OCI-LY1 (cell line): ENCODE data around the gene CARD14.

Source experiments
- H2AFZ ChIP-seq: fragments of 200-600 bp; sonication (generic), shearing (Covaris generic); 2 replicates; pipeline ENCODE4 v1.6.0; 2014; ENCODE audit warnings: antibody characterized with exemption, mild to moderate bottlenecking, low read length
- H3F3A ChIP-seq: fragments of 200-600 bp; sonication (generic), shearing (Covaris generic); 2 replicates; pipeline ENCODE4 v1.6.0; 2014; ENCODE audit warnings: mild to moderate bottlenecking, antibody characterized with exemption, low read length, moderate library complexity; ENCODE audit not compliant: insufficient read depth
- H3K27ac ChIP-seq: fragments of 200-600 bp; sonication (generic); 2 replicates; pipeline ENCODE4 v1.5.1; 2014; ENCODE audit warnings: low read length, mixed run types, mild to moderate bottlenecking, low read depth; ENCODE audit not compliant: poor library complexity, severe bottlenecking
- H3K27me3 ChIP-seq: fragments of 200-600 bp; sonication (generic); 2 replicates; pipeline ENCODE4 v1.6.0; 2014; ENCODE audit warnings: antibody characterized with exemption, mild to moderate bottlenecking, low read length, moderate library complexity; ENCODE audit not compliant: insufficient read depth
- H3K36me3 ChIP-seq: fragments of 200-600 bp; sonication (generic); 2 replicates; pipeline ENCODE4 v1.6.1; 2014; ENCODE audit warnings: mild to moderate bottlenecking, antibody characterized with exemption, low read length, moderate library complexity, mixed read lengths; ENCODE audit not compliant: insufficient read depth
- H3K4me1 ChIP-seq: fragments of 200-600 bp; sonication (generic); 2 replicates; pipeline ENCODE4 v1.5.1; 2014; ENCODE audit warnings: mild to moderate bottlenecking, low read length, moderate library complexity; ENCODE audit not compliant: insufficient read depth, severe bottlenecking
- H3K4me2 ChIP-seq: fragments of 200-600 bp; sonication (generic), shearing (Covaris generic); 2 replicates; pipeline ENCODE4 v1.6.1; 2014; ENCODE audit warnings: low read length
- H3K4me3 ChIP-seq: fragments of 200-600 bp; sonication (generic); 2 replicates; pipeline ENCODE4 v1.5.1; 2014; ENCODE audit warnings: low read length, low read depth, mild to moderate bottlenecking, mixed read lengths; ENCODE audit not compliant: poor library complexity, severe bottlenecking
- H3K79me2 ChIP-seq: fragments of 200-600 bp; shearing (Covaris generic); 2 replicates; pipeline ENCODE4 v1.6.1; 2016; ENCODE audit warnings: mixed run types, low read length, mixed read lengths; ENCODE audit not compliant: insufficient read depth
- H3K9ac ChIP-seq: fragments of 200-600 bp; sonication (generic), shearing (Covaris generic); 2 replicates; pipeline ENCODE4 v1.6.1; 2014; ENCODE audit warnings: mild to moderate bottlenecking, low read length, mixed read lengths
- H3K9me2 ChIP-seq: fragments of 200-600 bp; sonication (generic), shearing (Covaris generic); 2 replicates; pipeline ENCODE4 v1.6.1; 2014; ENCODE audit warnings: low read depth, mild to moderate bottlenecking, low read length, mixed read lengths
- H3K9me3 ChIP-seq: fragments of 200-600 bp; shearing (Covaris generic); 2 replicates; pipeline ENCODE4 v1.6.1; 2014; ENCODE audit warnings: low read length, mixed read lengths
- H4K20me1 ChIP-seq: fragments of 200-600 bp; sonication (generic), shearing (Covaris generic); 2 replicates; pipeline ENCODE4 v1.6.0; 2016; ENCODE audit warnings: mild to moderate bottlenecking, low read length; ENCODE audit not compliant: insufficient read depth
- CTCF ChIP-seq: fragments of 200-600 bp; sonication (generic), shearing (Covaris generic); IDR thresholded peaks from 2 replicates; pipeline ENCODE4 v1.5.1; 2017; ENCODE audit warnings: mild to moderate bottlenecking, antibody characterized with exemption, low read length, moderate library complexity, mixed read lengths
- EZH2 ChIP-seq: fragments of 200-600 bp; sonication (generic), shearing (Covaris generic); IDR thresholded peaks from 2 replicates; pipeline ENCODE4 v1.8.0; 2017; ENCODE audit warnings: borderline replicate concordance, mixed run types, mild to moderate bottlenecking, antibody characterized with exemption, low read length, moderate library complexity, mixed read lengths

Gene CARD14

GRCh38 chr17:80248894-80249710, 79.3 kb downstream of the CARD14 start:
- H3K79me2 ChIP-seq = no peaks in the 10 kb centered on the region
- no peaks in the 10 kb centered on the region for H3K4me1 ChIP-seq
- no peak overlapping the region for H3K4me2 ChIP-seq
- TF ChIP-seq EZH2 (no peak), CTCF (no peak)
- no peaks in the 10 kb centered on the region for H3F3A ChIP-seq
- H3K27ac ChIP-seq = no peak overlapping the region
- H3K27me3 ChIP-seq = peaks cover 24% of the 10 kb centered on the region; the same call in 1 of the 2 replicates
- no peaks in the 10 kb centered on the region for H3K9me2 ChIP-seq
- H3K4me3 ChIP-seq = no peak overlapping the region
- no peaks in the 10 kb centered on the region for H4K20me1 ChIP-seq
- no peaks in the 10 kb centered on the region for H3K9me3 ChIP-seq
- no peak overlapping the region for H2AFZ ChIP-seq
- H3K9ac ChIP-seq = no peak overlapping the region
- H3K36me3 ChIP-seq = no peaks in the 10 kb centered on the region

- no peaks in the 10 kb centered on the region for H3F3A ChIP-seq
- no peaks in the 10 kb centered on the region for H3K79me2 ChIP-seq
- no peak overlapping the region for H3K4me2 ChIP-seq
- H3K27ac ChIP-seq = no peak overlapping the region
- no peaks in the 10 kb centered on the region for H3K9me2 ChIP-seq
- H4K20me1 ChIP-seq = no peaks in the 10 kb centered on the region
- H2AFZ ChIP-seq = no peak overlapping the region
- H3K36me3 ChIP-seq = no peaks in the 10 kb centered on the region
- no peaks in the 10 kb centered on the region for H3K9me3 ChIP-seq
- H3K9ac ChIP-seq = no peak overlapping the region
- H3K4me3 ChIP-seq = no peak overlapping the region
- peaks cover 17% of the 10 kb centered on the region; the same call in 1 of the 2 replicates for H3K27me3 ChIP-seq
- peaks cover 7% of the 10 kb centered on the region for H3K4me1 ChIP-seq
- TF ChIP-seq CTCF = no peak
- no peak for TF ChIP-seq EZH2
Observed at GRCh38 chr17:80251966-80252365, 82.1 kb downstream of the CARD14 start.

- no peak overlapping the region for H3K4me2 ChIP-seq
- no peaks in the 10 kb centered on the region for H3K79me2 ChIP-seq
- H3K9me2 ChIP-seq = no peaks in the 10 kb centered on the region
- H3K9me3 ChIP-seq = no peaks in the 10 kb centered on the region
- peaks cover 11% of the 10 kb centered on the region; the same call in 1 of the 2 replicates for H3K27me3 ChIP-seq
- H3K4me1 ChIP-seq = peaks cover 7% of the 10 kb centered on the region
- no peak overlapping the region for H2AFZ ChIP-seq
- H3K4me3 ChIP-seq = no peak overlapping the region
- H4K20me1 ChIP-seq = no peaks in the 10 kb centered on the region
- no peaks in the 10 kb centered on the region for H3K36me3 ChIP-seq
- H3F3A ChIP-seq = no peaks in the 10 kb centered on the region
- TF ChIP-seq CTCF = peak; percentile 86
- TF ChIP-seq EZH2 = no peak
- no peak overlapping the region for H3K9ac ChIP-seq
- no peak overlapping the region for H3K27ac ChIP-seq
Observed at GRCh38 chr17:80252871-80253270, 83.0 kb downstream of the CARD14 start.
